Loucy (cell line): ENCODE data around the gene GORAB.

Source experiments
- CTCF ChIP-seq: fragments of 200-600 bp; sonication (generic); conservative IDR thresholded peaks from 2 replicates; pipeline ENCODE4 v1.5.1; 2014; ENCODE audit warnings: mild to moderate bottlenecking, antibody characterized with exemption, low read length
- EZH2phosphoT487 ChIP-seq: fragments of 200-600 bp; IDR thresholded peaks from 2 replicates; pipeline ENCODE4 v1.6.1; 2018; ENCODE audit warnings: antibody characterized with exemption, mild to moderate bottlenecking, moderate library complexity, borderline replicate concordance

GRCh38 chr1:170534626-170535147 is 2.7 kb downstream of the GORAB start:
- TF ChIP-seq CTCF (no peak), EZH2phosphoT487 (no peak)
